ENCODE data around the gene STX16. TPM values are rescaled to one million over a fixed set of nuclear protein-coding genes. Genes with fewer than 3 reads are reported as not detected.

STX16 gene
- total RNA-seq, 3 donors from 2014 or later = 42.2 to 70.4 (median 43.1) TPM

- ATAC-seq = no peak
- no peaks in the 10 kb centered on the region for H3K9me3 ChIP-seq
- no peaks in the 10 kb centered on the region for H3K4me1 ChIP-seq (ENCODE audit: low read depth)
- DNase-seq = no peak
- no peak overlapping the region for H3K4me3 ChIP-seq
- intact Hi-C loops (cut with DNase I, micrococcal nuclease) = no loop called here
- no peak for TF ChIP-seq CTCF (IDR thresholded peaks at IDR 0.05)
- H3K36me3 ChIP-seq (ENCODE audit: low read depth) = no peaks in the 10 kb centered on the region
Observed at GRCh38 chr20:58621906-58622548, 29.1 kb upstream of the STX16 start.

GRCh38 chr20:58622671-58623578, 28.2 kb upstream of the STX16 start:
- no peak for TF ChIP-seq CTCF (IDR thresholded peaks at IDR 0.05)
- no peak overlapping the region for H3K4me3 ChIP-seq
- no peaks in the 10 kb centered on the region for H3K9me3 ChIP-seq
- no peak for DNase-seq
- H3K4me1 ChIP-seq (ENCODE audit: low read depth) = no peaks in the 10 kb centered on the region
- H3K36me3 ChIP-seq (ENCODE audit: low read depth) = no peaks in the 10 kb centered on the region
- peak; percentile 28 for ATAC-seq
- intact Hi-C loops (cut with DNase I, micrococcal nuclease) = no loop called here

GRCh38 chr20:58623579-58624473, 27.3 kb upstream of the STX16 start:
- intact Hi-C loops (cut with DNase I, micrococcal nuclease) = no loop called here
- H3K4me1 ChIP-seq (ENCODE audit: low read depth) = no peaks in the 10 kb centered on the region
- no peak overlapping the region for H3K4me3 ChIP-seq
- TF ChIP-seq CTCF (IDR thresholded peaks at IDR 0.05) = no peak
- peak in 1 of 3 donors; percentile 38 for DNase-seq
- H3K36me3 ChIP-seq (ENCODE audit: low read depth) = no peaks in the 10 kb centered on the region
- H3K9me3 ChIP-seq = no peaks in the 10 kb centered on the region
- peak; percentile 67 for ATAC-seq

- Histone ChIP-seq H3K36me3 (ENCODE audit: low read depth) (no peaks in the 10 kb centered on the region), H3K4me1 (ENCODE audit: low read depth) (no peaks in the 10 kb centered on the region), H3K4me3 (no peak overlapping the region), H3K9me3 (no peaks in the 10 kb centered on the region)
- DNase-seq (no peak), ATAC-seq (no peak)
- intact Hi-C loops (cut with DNase I, micrococcal nuclease) = no loop called here
- TF ChIP-seq CTCF (IDR thresholded peaks at IDR 0.05) = no peak
Observed at GRCh38 chr20:58624687-58625086, 26.4 kb upstream of the STX16 start.

GRCh38 chr20:58625585-58625984, 25.5 kb upstream of the STX16 start:
- Histone ChIP-seq H3K9me3 (no peaks in the 10 kb centered on the region), H3K4me3 (no peak overlapping the region), H3K4me1 (ENCODE audit: low read depth) (no peaks in the 10 kb centered on the region), H3K36me3 (ENCODE audit: low read depth) (no peaks in the 10 kb centered on the region)
- ATAC-seq (no peak), DNase-seq (no peak)
- TF ChIP-seq CTCF (IDR thresholded peaks at IDR 0.05) = no peak
- intact Hi-C loops (cut with DNase I, micrococcal nuclease) = no loop called here
